Activated T-cell treated with anti-CD3 and anti-CD28 coated beads, Interleukin-2, amount 50 U/mL, for 24 hours (primary cell): ENCODE measurements around the gene ARHGAP25.
"Not testable (repeated sequence)": the region's sequence is repeated elsewhere in the genome, so short reads cannot be mapped to it uniquely, and the experiment has no call there.

Source experiments
- DNase-seq: peaks from one replicate; pipeline ENCODE4 v3.0.0-alpha.2; 2020
- H3K27ac Mint-ChIP-seq: 2 replicates; pipeline ENCODE4 v1.8.0; 2020; ENCODE audit warnings: mild to moderate bottlenecking, mixed read lengths
- H3K27me3 Mint-ChIP-seq: 2 replicates; pipeline ENCODE4 v1.8.0; 2020; ENCODE audit warnings: mixed read lengths
- H3K36me3 Mint-ChIP-seq: 2 replicates; pipeline ENCODE4 v1.8.0; 2020; ENCODE audit warnings: low read depth, mixed read lengths
- H3K4me1 Mint-ChIP-seq: 2 replicates; pipeline ENCODE4 v1.8.0; 2020; ENCODE audit warnings: low read depth, mixed read lengths
- H3K4me3 Mint-ChIP-seq: 2 replicates; pipeline ENCODE4 v1.8.0; 2020; ENCODE audit warnings: mild to moderate bottlenecking, moderate library complexity, mixed read lengths
- H3K9me3 Mint-ChIP-seq: 2 replicates; pipeline ENCODE4 v1.8.0; 2020; ENCODE audit warnings: mixed read lengths

The ARHGAP25 gene

GRCh38 chr2:68800027-68800401 lies 65.4 kb downstream of the ARHGAP25 start:
- no peak for DNase-seq
- peaks cover 56% of the 10 kb centered on the region for H3K4me1 Mint-ChIP-seq
- H3K9me3 Mint-ChIP-seq, result peaks cover 3% of the 10 kb centered on the region
- no peak overlapping the region for H3K4me3 Mint-ChIP-seq
- H3K27me3 Mint-ChIP-seq, result no peaks in the 10 kb centered on the region
- peaks cover 64% of the 10 kb centered on the region for H3K36me3 Mint-ChIP-seq
- H3K27ac Mint-ChIP-seq, result peak overlapping the region; percentile 82

GRCh38 chr2:68800517-68800916 lies 65.9 kb downstream of the ARHGAP25 start:
- no peak for DNase-seq
- H3K9me3 Mint-ChIP-seq, result peaks cover 3% of the 10 kb centered on the region
- H3K4me1 Mint-ChIP-seq, result peaks cover 53% of the 10 kb centered on the region
- H3K27ac Mint-ChIP-seq, result peak overlapping the region; percentile 82
- H3K27me3 Mint-ChIP-seq, result no peaks in the 10 kb centered on the region
- no peak overlapping the region for H3K4me3 Mint-ChIP-seq
- H3K36me3 Mint-ChIP-seq, result peaks cover 59% of the 10 kb centered on the region

DNA sequence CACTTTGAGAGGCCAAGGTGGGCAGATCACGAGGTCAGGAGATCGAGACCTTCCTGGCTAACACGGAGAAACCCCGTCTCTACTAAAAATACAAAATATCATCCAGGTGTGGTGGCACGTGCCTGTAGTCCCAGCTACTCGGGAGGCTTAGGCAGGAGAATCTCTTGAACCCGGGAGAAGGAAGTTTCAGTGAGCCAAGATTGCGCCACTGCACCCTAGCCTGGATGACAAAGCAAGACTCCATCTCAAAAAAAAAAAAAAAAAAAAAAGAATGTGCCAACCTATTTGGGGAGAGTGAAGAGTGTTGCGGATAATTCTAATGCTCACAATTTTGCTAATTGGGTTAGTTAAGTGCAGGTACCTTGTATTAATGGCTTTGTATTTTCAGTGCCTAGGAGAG lies 67.5 kb downstream of the ARHGAP25 start:
- not testable (repeated sequence) for DNase-seq, H3K27me3 Mint-ChIP-seq, H3K27ac Mint-ChIP-seq, H3K4me3 Mint-ChIP-seq, H3K9me3 Mint-ChIP-seq
- Mint-ChIP-seq H3K36me3 (peaks cover 44% of the 10 kb centered on the region), H3K4me1 (peaks cover 46% of the 10 kb centered on the region)

- no peaks in the 10 kb centered on the region for H3K27me3 Mint-ChIP-seq
- peaks cover 16% of the 10 kb centered on the region for H3K36me3 Mint-ChIP-seq
- H3K9me3 Mint-ChIP-seq, result no peaks in the 10 kb centered on the region
- H3K4me3 Mint-ChIP-seq, result no peak overlapping the region
- DNase-seq, result no peak
- H3K27ac Mint-ChIP-seq, result no peak overlapping the region
- H3K4me1 Mint-ChIP-seq, result peaks cover 49% of the 10 kb centered on the region
Measured at GRCh38 chr2:68805025-68805424, 70.4 kb downstream of the ARHGAP25 start.

DNA sequence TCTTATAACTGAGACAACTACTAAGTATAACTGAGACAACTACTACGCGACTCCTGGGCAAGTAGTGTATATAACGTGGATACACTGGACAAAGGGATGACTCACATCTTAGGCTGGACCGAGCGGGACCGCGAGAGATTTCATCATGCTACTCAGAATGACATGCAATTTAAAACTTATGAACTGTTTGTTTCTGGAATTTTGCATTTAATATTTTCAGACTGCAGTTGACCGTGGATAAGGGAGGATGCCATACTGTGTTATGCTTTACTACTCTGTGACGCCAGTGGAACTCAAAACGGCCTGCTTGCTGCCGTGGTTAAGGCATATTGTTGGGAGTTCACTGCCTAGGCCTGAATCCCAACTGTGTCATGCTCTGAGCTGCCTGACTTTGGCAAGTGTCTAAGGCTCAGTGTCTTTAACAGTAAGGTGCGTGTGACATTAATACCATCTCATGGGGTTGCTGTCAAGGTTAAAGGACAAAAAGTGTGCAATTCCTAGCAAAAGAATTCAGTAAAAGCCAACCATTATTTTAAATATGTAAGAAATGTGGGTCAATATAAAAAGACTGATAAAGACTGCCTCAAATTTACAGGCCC lies 72.0 kb downstream of the ARHGAP25 start:
- H3K36me3 Mint-ChIP-seq, result peaks cover 17% of the 10 kb centered on the region
- H3K4me1 Mint-ChIP-seq, result peaks cover 44% of the 10 kb centered on the region
- no peak overlapping the region for H3K4me3 Mint-ChIP-seq
- DNase-seq, result no peak
- no peaks in the 10 kb centered on the region for H3K9me3 Mint-ChIP-seq
- peak overlapping the region; percentile 90 for H3K27ac Mint-ChIP-seq
- H3K27me3 Mint-ChIP-seq, result no peaks in the 10 kb centered on the region

- Mint-ChIP-seq H3K4me1 (peaks cover 43% of the 10 kb centered on the region), H3K36me3 (peaks cover 27% of the 10 kb centered on the region)
- DNase-seq, result no peak
Measured at GRCh38 chr2:68807821-68808266, 73.2 kb downstream of the ARHGAP25 start.

DNA sequence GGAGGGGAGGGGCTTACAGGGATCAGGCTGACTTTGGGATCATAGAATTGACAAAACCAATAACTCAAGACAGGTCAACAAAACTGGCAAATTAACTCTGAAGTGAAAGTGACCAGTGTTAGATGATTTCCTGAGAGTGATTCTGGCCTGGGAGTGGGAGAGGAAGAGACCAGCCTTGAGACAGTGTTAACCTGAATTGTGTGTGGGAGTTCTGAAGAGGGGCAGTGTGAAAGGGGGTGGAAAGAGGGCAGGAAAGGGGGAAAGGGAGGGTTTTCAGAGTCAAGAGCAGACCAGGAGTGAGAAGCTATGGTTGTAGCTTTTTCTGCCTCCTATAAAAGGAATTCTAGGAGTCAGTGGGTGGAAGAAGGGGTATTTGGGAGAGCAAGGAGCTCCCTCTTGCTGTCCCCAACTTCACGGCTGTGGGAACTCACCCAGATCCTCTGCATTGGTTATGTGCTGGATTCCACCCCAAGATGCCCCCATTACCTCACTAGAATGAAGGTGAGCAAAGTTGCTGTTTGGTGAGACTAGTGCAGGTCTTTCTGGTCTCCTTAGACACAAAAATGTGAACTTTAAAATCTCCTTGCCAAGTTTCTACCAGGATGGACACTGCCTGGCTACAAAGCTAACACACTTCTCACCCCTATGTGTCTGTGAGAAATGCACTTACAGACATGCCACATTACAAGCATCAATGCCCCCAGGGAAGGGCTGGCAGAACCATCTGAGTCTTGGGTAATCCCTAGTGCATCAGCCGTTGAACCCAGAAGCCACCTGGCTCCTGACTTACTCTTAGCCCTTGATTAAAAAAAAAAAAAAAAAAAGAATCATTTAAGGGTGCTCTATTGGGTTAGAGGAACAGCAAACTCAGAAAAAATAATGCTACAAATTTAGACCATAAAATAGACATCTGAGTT lies 75.0 kb downstream of the ARHGAP25 start:
- Mint-ChIP-seq H3K4me3 (no peak overlapping the region), H3K4me1 (peaks cover 43% of the 10 kb centered on the region)

More at GRCh38 chr2:68807821-68808266, 73.2 kb downstream of the ARHGAP25 start:
- peak overlapping the region; percentile 90 for H3K27ac Mint-ChIP-seq
- no peaks in the 10 kb centered on the region for H3K9me3 Mint-ChIP-seq
- no peak overlapping the region for H3K4me3 Mint-ChIP-seq
- H3K27me3 Mint-ChIP-seq, result no peaks in the 10 kb centered on the region

DNA sequence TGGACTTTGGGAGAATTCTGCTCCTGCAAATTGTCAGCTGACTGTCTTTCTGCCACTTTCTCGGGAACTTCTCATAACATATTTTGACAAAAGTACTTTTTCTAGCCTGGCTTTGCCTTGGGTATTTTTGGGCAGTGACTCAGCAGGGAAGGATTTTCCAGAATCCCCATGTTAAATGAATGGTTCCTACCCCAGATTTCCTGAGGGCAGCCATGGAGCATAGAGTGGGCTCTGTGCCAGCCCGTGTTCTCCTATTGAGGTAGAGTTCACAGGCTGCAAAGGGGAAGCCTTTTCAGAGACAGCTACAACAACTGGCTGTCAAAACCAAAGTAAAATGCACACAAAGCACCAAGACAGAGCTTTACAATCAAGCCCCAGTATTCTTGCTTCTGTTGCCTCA lies 76.8 kb downstream of the ARHGAP25 start:
- Mint-ChIP-seq H3K4me1 (peaks cover 38% of the 10 kb centered on the region), H3K9me3 (no peaks in the 10 kb centered on the region), H3K4me3 (no peak overlapping the region), H3K36me3 (peaks cover 60% of the 10 kb centered on the region), H3K27me3 (no peaks in the 10 kb centered on the region), H3K27ac (peak overlapping the region; percentile 71)
- DNase-seq, result no peak

More for the DNA sequence above, 75.0 kb downstream of the ARHGAP25 start:
- H3K27ac Mint-ChIP-seq, result peak overlapping the region; percentile 90
- no peak for DNase-seq
- H3K36me3 Mint-ChIP-seq, result peaks cover 43% of the 10 kb centered on the region
- no peaks in the 10 kb centered on the region for H3K27me3 Mint-ChIP-seq
- no peaks in the 10 kb centered on the region for H3K9me3 Mint-ChIP-seq

- Mint-ChIP-seq H3K4me1 (peaks cover 30% of the 10 kb centered on the region), H3K36me3 (peaks cover 67% of the 10 kb centered on the region), H3K9me3 (no peaks in the 10 kb centered on the region), H3K27me3 (no peaks in the 10 kb centered on the region), H3K27ac (peak overlapping the region; percentile 71), H3K4me3 (no peak overlapping the region)
- DNase-seq, result no peak
Measured at GRCh38 chr2:68812251-68812650, 77.6 kb downstream of the ARHGAP25 start.

DNA sequence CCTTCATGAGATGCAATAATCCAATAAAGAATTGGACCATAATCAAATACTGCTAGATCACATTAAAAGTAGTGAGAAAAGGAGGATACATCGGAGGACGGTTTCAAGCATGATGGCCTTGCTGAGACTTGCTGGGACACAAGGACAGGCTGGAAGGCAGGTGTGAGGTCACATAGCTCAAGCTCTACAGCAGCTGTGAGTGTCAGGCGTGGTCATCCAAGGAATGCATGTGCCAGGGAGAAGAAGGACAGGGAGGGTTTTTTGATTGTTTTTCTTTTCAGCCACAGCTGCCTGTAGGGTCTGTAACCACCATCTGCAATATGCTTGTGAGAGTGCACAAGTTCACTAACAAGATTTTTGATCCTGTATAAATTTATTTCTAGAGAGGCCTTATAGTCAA lies 79.0 kb downstream of the ARHGAP25 start:
- no peak for DNase-seq
- H3K4me3 Mint-ChIP-seq, result no peak overlapping the region
- H3K4me1 Mint-ChIP-seq, result peaks cover 17% of the 10 kb centered on the region
- H3K27me3 Mint-ChIP-seq, result no peaks in the 10 kb centered on the region
- H3K36me3 Mint-ChIP-seq, result peaks cover 80% of the 10 kb centered on the region
- peak overlapping the region; percentile 78 for H3K27ac Mint-ChIP-seq
- H3K9me3 Mint-ChIP-seq, result no peaks in the 10 kb centered on the region

- Mint-ChIP-seq H3K4me1 (no peaks in the 10 kb centered on the region), H3K27me3 (no peaks in the 10 kb centered on the region), H3K27ac (peak overlapping the region; percentile 63), H3K36me3 (peaks cover 94% of the 10 kb centered on the region), H3K4me3 (no peak overlapping the region), H3K9me3 (no peaks in the 10 kb centered on the region)
- DNase-seq, result no peak
Measured at GRCh38 chr2:68817306-68817705, 82.7 kb downstream of the ARHGAP25 start.

GRCh38 chr2:68819556-68819955 lies 84.9 kb downstream of the ARHGAP25 start:
- no peaks in the 10 kb centered on the region for H3K27me3 Mint-ChIP-seq
- peak overlapping the region; percentile 80 for H3K27ac Mint-ChIP-seq
- no peak for DNase-seq
- H3K4me1 Mint-ChIP-seq, result peaks cover 3% of the 10 kb centered on the region
- H3K36me3 Mint-ChIP-seq, result peaks cover 93% of the 10 kb centered on the region
- H3K4me3 Mint-ChIP-seq, result no peak overlapping the region
- H3K9me3 Mint-ChIP-seq, result no peaks in the 10 kb centered on the region

DNA sequence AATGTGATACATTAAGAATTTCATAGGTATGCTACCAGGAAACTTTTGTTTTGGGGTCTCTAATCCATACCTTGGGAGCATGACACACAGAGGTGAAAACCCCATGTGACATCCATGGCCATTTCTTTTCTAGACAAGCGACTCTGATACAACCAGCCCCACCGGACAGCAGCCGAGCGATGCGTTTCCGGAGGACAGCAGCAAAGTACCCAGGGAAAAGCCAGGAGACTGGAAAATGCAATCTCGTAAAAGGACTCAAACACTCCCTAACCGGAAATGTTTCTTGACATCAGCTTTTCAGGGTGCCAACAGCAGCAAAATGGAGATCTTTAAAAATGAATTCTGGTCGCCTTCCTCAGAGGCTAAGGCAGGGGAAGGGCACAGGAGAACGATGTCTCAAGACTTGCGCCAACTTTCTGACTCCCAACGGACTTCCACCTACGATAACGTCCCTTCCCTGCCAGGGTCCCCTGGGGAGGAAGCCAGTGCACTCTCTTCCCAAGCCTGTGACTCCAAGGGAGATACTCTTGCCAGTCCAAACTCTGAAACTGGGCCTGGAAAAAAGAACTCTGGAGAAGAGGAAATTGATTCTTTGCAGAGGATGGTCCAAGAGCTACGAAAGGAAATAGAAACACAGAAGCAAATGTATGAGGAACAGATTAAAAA lies 87.7 kb downstream of the ARHGAP25 start:
- H3K27me3 Mint-ChIP-seq, result no peaks in the 10 kb centered on the region
- H3K4me3 Mint-ChIP-seq, result no peak overlapping the region
- peak overlapping the region; percentile 60 for H3K27ac Mint-ChIP-seq
- peaks cover 93% of the 10 kb centered on the region for H3K36me3 Mint-ChIP-seq
- no peak for DNase-seq
- peaks cover 8% of the 10 kb centered on the region for H3K4me1 Mint-ChIP-seq
- no peaks in the 10 kb centered on the region for H3K9me3 Mint-ChIP-seq

GRCh38 chr2:68824831-68825230 lies 90.2 kb downstream of the ARHGAP25 start:
- H3K27me3 Mint-ChIP-seq, result no peaks in the 10 kb centered on the region
- H3K4me1 Mint-ChIP-seq, result peaks cover 31% of the 10 kb centered on the region
- H3K4me3 Mint-ChIP-seq, result no peak overlapping the region
- peak overlapping the region; percentile 34 for H3K27ac Mint-ChIP-seq
- H3K36me3 Mint-ChIP-seq, result peaks cover 84% of the 10 kb centered on the region
- no peaks in the 10 kb centered on the region for H3K9me3 Mint-ChIP-seq
- DNase-seq, result no peak
